GM19395 (cell line): ENCODE data around the gene MEPCE.

Source experiments
- ATAC-seq: cut with Tn5 transposase; IDR thresholded peaks from one replicate; pipeline ENCODE4 v1.9.1; 2021; ENCODE audit warnings: mild to moderate bottlenecking, moderate library complexity; ENCODE audit not compliant: unreplicated experiment

Gene MEPCE

DNA sequence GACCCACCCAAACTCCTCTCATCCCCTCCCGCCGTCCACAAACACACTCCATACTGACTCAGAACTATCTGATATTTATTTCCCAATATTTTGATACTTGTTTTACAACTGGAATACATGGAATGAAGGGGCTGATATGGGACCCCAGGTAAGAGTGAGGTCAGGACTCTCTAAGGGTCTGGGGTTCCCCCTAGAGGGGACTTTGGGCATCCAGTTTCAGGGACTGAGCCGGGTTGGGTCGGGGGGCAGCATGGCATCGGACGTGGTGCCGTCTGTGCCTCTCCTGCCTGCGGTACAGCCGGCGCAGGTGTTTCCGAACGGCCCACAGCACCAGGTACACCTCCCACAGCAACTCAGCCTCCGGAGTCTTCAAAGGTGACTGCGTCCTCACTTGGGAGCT lies 26.9 kb downstream of the MEPCE start:
- no peak for ATAC-seq

GRCh38 chr7:100457033-100457432 lies 27.4 kb downstream of the MEPCE start:
- no peak for ATAC-seq

DNA sequence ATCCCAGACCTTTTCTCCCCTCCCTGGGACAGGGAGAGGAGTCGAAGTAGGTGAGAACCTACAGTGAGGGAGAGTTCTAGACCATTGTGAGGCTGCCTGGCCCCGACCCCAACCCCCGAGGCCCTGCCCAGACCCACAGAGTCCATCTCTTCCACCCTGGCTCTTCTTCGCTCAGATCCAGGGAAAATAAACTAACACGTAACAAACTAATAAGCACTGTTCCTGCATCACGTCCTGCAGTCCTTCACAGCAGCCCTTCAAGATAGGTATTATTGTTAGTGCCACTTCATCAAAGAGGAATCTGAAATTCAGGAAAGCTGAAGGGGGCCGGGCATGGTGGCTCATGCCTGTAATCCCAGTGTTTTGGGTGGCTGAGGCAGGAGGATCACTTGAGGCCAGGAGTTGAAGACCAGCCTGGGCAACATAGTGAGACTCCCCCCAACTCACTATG lies 34.6 kb downstream of the MEPCE start, which contains the start of gene SPACDR:
Gene SPACDR, minus strand, starts transcription at position 51 of the 451 bp plus-strand sequence. CDS start 235 bp downstream, outside the sequence.
- ATAC-seq, result no peak

GRCh38 chr7:100464791-100465190 lies 35.2 kb downstream of the MEPCE start:
- ATAC-seq, result no peak

- ATAC-seq, result no peak
Measured at GRCh38 chr7:100465299-100465698, 35.7 kb downstream of the MEPCE start.

DNA sequence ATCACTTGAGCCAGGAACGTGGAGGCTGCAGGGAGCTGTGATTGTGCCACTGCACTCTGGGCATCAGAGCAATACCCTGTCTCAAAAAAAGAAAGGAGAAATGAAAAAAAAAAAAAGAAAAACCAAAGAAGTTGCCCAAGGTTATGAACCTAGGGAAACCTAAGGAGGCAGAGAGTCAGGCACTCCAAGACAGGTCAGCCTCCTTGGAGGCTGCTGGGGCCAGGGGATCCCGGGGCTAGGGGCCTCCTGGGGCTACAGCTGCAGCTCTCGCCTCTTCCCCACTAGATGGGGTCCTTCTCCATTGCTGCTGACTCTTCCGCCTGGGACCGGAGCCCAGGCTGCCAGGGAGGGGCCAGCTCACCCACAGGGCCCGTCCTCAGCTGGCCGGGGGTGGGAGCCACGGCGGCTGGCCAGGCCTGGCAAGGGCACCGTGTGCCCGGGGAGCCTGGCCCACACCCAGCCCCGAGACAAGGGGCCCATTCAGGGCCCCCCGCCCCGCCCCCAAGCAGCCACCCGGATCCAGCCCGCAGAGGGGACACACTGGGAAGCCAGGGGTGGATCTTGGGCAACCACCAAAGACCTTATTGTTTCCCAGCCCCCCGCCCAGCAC lies 36.2 kb downstream of the MEPCE start:
- ATAC-seq, result no peak

DNA sequence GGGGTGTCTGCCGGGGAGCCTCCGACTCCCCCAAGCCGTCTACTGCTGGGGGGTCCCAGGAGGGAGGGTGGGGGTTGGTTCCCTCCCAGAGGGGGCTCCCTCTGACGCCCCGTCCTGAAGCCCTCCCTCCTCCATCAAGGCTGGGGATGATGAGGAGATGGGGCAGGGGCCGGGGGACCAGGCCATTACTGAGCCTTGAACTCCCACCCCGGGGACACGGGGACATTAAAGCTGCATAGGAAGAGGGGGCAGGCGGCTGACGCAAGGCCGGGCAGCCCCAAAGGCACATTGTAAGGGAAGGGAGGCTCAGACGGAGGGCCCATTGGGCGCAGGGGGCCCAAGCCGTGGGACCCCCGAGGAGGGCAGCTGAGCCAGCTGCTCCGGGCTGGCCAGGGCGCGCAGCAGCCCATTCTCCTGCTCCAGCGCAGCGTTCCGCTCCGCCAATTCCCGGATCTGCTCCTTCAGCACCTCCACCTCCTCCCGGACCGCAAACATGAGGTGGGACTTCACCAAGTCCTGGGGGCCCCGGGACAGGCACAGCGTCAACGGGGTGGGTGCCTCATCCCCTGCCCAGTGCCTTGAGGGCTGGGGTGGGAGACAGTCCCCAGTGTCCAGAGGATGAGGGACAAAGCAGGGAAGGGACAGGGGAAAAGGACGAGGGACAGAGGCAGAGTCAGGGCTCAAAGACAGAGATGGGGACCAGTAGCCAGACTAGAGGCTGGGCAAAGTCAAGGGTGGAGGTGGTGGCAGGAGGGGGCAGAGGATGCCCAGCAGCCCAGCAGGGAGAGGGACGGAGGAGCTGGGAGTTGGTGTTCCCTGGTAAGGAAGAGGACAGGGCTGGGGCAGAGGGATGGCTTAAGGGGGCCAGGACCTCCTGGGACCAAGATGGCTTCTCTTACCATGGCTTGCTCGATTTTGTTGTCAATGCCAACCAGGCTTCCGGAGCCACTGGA lies 37.3 kb downstream of the MEPCE start:
- no peak for ATAC-seq

GRCh38 chr7:100467638-100468373 lies 38.2 kb downstream of the MEPCE start:
- ATAC-seq, result no peak

DNA sequence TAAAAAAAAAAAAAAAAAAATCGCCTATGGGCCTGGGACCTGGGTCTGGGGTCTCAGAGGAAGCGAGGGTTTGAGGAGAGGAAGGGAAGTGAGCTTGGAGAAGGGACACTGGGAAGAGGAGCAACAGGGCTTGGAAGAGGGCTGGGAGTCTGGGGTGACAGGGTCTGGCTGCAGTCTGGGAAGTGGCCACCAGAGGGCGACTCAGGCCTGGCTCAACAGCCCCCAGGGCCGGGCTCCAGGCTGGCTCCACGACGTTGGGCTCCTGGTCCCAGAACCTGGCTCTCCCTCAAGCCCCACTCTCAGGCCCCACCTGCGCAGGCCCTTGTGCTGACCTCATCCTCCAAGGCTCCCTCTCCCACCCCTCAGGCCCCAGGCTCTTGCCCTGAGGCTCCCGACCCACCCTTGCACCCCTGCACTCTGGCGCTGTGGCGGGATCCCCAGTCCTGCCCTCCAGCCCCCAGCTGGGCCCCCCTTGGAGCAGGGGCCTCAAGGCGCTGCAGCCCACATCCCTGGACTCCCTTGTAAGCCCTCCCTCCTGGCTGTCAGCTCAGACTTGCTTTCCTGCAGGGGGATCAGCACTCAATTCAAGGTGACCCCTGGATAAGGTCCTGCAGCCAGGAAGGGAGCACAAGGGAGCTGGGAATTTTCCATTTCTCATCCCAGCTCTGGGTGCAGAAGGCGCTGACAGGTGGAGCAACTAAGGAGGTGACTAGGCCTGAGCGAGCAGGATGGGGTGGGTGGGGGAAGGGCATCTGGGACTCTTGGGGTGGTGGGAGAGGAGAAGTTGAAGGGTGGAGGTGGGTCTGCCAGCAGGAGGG lies 39.8 kb downstream of the MEPCE start:
- ATAC-seq, result no peak

DNA sequence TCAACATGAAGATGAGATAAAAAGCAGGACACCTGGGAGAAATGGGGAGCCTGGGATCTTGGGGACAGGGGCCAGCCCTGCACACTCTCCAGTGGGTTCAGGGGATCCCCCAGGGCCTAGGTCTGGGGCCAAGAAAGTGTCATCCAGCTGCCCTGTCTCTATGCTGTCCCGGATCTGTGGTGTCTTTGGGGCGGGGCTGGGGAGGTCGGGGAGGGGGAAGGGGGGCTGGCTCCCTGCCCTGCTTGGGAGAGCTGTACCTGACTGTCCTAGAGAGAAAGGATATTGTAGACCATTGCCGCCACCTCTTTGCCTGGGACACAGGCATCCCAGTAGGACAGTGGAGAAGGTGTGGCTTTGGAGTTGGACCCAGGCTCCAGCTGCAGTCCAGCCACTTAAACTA lies 41.4 kb downstream of the MEPCE start:
- no peak for ATAC-seq

- ATAC-seq, result no peak
Measured at GRCh38 chr7:100472121-100472851, 42.7 kb downstream of the MEPCE start.

- ATAC-seq, result no peak
Measured at GRCh38 chr7:100472854-100473499, 43.3 kb downstream of the MEPCE start.

GRCh38 chr7:100475549-100475948 lies 45.9 kb downstream of the MEPCE start:
- no peak for ATAC-seq

DNA sequence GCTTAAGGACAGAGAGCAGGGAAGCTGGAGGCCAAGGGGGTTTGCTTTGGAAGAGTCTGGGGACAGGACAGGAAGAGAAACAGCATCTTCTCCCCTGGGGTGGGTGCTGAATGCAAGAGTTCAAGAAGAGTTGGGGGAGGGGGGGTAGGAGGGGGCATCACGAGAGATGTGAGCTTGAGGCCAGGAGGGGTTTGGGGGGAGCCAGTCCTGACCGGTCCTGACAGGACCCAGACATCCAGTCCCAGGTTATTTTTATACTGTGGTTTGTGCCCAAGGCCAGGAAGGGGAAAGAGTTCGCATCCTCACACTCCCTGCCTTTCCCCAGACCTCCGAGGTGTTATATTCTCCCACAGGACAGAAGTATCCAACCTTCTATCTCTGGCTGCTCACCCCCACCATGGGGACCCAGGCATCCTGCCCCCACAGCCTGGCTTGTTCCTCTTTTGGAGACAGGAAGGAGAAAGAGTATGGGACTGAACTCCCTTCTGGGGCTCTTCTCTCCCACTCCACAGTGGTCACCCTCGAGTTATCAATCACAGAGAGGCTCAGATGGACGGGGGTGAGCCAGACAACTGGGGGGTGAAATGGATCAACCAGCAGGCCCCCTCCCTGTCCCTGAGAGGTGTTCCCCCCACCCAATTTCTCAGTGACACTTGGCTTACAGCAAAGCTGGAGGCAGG lies 46.6 kb downstream of the MEPCE start:
- ATAC-seq, result no peak

DNA sequence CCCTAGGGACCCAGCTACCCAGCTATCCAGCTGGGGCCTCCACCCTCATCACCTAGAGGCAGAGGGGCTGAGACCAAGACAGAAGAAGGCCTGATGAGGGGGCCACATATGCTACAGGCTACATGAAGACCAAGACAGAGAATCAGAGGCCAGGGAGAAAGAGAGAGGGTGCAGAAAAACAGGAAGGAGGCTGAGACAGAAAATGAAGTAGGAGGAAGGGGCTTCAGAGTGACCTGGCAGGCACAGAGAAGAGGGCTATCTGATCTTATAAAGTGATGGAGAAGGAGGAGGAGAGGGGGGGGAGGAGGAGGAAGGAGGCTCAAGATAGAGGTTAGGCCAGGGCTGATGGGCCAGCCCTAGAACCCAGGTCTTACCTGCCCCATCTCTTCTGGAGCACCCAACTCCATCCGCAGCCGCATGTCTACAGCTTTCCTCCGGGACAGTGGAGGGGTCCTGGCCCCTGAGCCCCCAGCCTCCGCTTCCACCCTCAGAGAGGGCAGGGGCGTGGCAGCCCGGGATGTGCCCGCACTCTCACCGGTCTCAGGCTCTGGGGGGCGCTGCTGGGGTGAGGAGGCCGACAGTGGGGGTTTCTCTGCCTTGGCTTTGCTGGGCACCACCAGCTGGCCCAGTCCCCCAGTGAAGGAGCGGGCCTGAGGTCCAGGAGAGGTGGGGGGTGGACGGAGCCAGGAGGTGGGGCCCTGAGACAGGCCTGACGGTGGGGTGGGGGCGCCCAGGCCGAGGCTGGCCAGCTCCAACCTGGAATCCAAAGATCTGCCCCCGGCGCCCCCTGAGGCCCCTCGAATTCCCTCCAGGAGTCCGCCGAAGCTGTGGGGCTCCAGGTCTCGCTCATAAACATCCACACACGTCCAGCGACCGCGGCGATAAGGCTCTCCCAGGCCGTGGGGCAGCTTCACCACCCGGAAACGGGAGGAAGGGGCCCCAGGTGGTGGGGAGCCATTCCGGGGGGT lies 47.6 kb downstream of the MEPCE start:
- ATAC-seq, result no peak

DNA sequence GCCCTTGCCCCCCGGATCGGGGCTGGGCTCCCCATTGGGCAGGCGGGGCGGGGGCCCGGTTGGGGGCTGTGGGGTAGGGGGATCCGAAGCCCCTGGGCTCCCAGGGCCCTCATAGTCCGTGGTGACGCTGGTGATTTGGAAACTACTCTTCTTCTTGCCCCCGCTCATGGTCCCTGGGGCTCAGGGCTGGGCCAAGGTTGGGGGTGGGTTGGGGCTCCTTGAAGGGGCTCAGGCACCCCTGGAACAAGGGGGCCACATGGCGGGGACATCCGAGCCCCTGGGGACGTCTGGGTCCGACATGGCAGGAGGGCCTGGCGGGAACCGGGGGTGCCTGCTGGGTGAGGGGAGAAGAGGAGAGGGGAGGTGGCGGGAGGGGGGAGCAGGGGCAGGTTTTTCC lies 48.2 kb downstream of the MEPCE start:
- no peak for ATAC-seq

GRCh38 chr7:100478958-100479660 lies 49.5 kb downstream of the MEPCE start, which contains the start of gene TSC22D4:
TSC22D4 (minus strand) TSS chr7:100479214; CDS start chr7:100478038, 1,176 bp downstream.
- ATAC-seq, result peak; percentile 64
